HG03066 (cell line): ENCODE results near the gene AIRE.
A peak's percentile ranks its signal among the peaks of the same experiment; 100 is the strongest.
"Not testable (repeated sequence)": the region's sequence is repeated elsewhere in the genome, so short reads cannot be mapped to it uniquely, and the experiment has no call there.

Experiments used
- ATAC-seq: cut with Tn5 transposase; IDR thresholded peaks from one replicate; pipeline ENCODE4 v1.9.1; 2021; ENCODE audit warnings: low read depth; ENCODE audit not compliant: unreplicated experiment

Gene AIRE

GRCh38 chr21:44334329-44335030, 48.8 kb downstream of the AIRE start:
- no peak for ATAC-seq

GRCh38 chr21:44335266-44336059, 49.8 kb downstream of the AIRE start:
- ATAC-seq = no peak

GRCh38 chr21:44337449-44337848, 51.8 kb downstream of the AIRE start:
- ATAC-seq = no peak

- no peak for ATAC-seq
Observed at GRCh38 chr21:44337941-44338895, 52.5 kb downstream of the AIRE start.

- ATAC-seq = peak; percentile 77
Observed at GRCh38 chr21:44338971-44339910, 53.6 kb downstream of the AIRE start, which contains the start of gene CFAP410. Gene CFAP410, minus strand, starts transcription at chr21:44339390. Its CDS starts 196 bp downstream, at chr21:44339194.

GRCh38 chr21:44341726-44342458, 56.2 kb downstream of the AIRE start:
- not testable (repeated sequence) for ATAC-seq

- ATAC-seq = not testable (repeated sequence)
Observed at GRCh38 chr21:44342981-44343380, 57.3 kb downstream of the AIRE start.

GRCh38 chr21:44344541-44345183, 59.0 kb downstream of the AIRE start:
- no peak for ATAC-seq

- no peak for ATAC-seq
Observed at GRCh38 chr21:44345495-44345894, 59.8 kb downstream of the AIRE start.

- no peak for ATAC-seq
Observed at GRCh38 chr21:44347911-44348451, 62.3 kb downstream of the AIRE start.
